GM10847 (cell line): ENCODE measurements around the gene CYB5D1.

Source experiments
- POLR2A ChIP-seq: IDR thresholded peaks from 2 replicates; pipeline ENCODE4 v1.6.1; 2011; ENCODE audit not compliant: insufficient read length; ENCODE audit errors: extremely low read depth

CYB5D1 gene

GRCh38 chr17:7856811-7857712 is 741 bp upstream of the CYB5D1 start, which contains the start of gene NAA38:
TSS of gene NAA38 (minus strand) at chr17:7857559. CDS start at chr17:7857463, 96 bp downstream.
- peak; percentile 29 for TF ChIP-seq POLR2A

DNA sequence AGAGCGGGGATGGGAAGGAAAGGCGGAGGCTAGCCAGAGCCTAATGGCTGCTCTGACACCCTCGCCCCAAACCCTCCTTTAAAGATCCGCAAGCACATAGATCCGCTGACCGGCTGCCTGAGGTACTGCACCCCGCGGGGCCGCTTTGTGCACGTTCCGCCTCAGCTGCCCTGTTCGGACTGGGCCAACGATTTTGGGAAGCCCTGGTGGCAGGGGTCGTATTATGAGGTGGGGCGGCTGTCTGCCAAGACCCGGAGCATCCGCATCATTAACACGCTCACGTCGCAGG is 663 bp downstream of the CYB5D1 start:
- no peak for TF ChIP-seq POLR2A

DNA sequence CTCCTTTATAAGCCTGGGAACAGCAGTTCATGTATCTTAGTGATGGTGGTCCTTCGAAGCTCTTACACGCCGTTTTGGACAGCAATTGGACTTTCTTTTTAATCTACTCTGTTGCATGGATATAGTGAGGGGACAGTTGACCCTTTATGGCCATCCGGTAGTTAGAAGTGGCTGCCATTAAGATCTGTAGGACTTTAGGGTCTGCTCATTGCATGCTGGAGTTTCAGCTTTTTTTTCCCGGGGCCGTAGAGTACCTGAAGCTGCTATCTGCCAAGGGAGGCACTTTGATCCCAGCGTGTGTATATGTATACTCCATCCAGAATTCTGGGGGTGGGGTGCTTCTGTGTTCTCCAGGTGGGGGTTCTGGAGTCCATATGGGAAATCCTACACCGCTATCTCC is 1.2 kb downstream of the CYB5D1 start:
- TF ChIP-seq POLR2A: no peak

DNA sequence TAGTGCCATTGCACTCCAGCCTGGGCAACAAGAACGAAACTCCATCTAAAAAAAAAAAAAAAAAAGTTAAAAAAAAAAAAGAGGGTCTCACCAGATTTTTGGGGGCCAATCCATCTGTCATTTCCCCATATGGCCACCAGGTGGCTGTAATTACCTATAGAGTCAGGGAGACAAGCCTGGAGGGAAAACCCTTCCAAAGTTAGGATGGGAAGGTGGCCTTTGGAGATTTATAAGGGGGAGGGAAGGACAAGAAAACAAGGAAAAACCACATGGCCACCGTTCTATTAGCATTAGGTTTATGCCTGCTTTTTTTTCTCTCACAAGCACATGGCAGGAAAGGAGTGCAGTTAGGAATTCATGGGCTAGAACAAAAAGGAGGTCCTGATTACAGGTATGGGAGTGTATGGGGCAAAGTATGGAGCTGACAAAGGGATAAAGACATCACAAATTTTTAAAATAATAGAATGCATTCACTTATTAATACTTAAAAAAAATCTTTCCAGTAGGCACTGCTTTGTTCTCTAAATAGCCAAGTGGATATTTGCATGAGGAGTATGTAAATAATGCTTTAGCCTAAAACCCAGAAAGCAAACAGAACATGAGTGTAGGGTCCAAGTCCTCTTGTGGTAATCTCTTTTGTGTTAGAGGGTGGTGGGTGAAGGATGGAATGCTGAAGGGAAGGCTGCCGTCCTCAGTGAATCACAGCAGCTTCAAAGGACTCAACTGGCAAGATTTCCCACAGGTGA is 5.1 kb downstream of the CYB5D1 start:
- no peak for TF ChIP-seq POLR2A

DNA sequence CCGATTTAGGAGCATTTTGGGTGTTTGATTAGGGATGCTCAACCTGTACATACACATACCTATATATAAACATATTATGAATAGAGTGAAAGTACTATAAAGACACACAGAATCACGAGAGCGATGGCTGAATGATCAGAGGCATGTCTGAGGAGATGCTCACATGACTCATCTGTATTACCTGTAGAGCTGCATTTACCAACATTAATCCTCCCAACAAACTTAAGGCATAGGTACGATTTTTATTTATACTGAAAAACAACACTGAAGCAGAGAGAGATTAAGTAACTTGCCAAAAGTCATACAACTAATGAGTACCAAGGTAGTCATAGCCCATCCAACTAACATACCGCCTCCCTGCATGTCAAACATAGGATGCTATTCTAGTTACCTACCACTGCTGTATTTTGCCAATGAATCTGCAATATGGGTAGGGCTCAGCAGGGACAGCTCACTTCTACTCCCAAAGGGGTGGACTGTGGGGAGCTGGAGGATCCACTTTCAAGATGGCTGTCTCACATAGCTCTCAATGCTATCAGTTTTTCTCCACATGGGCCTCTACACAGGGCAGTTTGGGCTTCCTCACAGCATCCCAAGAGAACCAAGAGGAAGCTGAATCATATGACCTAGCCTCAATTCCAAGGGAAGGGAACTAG is 7.3 kb downstream of the CYB5D1 start:
- no peak for TF ChIP-seq POLR2A

DNA sequence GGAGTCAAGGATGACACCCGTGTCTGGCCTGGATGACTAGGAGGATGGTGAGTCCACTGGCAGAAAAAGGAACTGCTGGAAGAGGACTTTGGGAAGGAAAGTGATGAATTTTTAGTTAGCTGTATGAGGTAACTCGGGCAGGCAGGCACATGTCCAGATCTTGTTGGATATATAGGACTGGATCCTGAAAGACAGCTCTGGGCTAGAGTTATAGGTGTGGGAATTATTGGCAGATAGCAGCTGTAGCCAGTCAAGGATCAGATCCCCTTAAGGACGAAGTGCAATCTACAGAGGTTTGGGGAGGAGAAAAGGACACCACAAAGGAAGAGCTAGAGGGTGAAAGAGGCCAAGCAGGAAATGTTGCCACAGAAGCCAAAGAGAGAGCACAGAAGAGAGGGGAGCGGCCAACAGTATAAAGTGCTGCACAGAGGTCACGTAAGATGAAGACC is 10.1 kb downstream of the CYB5D1 start:
- no peak for TF ChIP-seq POLR2A

DNA sequence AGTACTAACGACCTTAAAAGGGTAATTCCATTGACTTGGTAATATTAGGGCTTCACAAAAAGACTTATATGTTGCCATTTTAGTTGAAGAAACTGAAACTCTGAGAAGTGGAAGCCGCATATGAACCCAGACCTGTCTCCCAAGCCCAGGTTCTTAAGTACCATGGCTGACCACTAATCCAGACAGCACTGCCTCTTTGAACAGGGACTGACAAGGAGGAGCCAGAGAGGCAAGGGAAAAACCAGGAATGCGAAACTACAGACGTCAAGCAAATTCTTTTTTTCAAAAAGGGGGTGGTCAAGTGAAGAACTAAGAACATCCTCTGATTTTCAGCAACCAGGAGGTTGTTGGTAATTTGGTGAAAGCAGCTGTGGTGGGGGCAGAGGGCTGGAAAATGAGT is 15.2 kb downstream of the CYB5D1 start:
- TF ChIP-seq POLR2A: no peak

GRCh38 chr17:7875804-7876370 is 18.1 kb downstream of the CYB5D1 start:
- no peak for TF ChIP-seq POLR2A

- no peak for TF ChIP-seq POLR2A
Observed at GRCh38 chr17:7878234-7878633, 20.4 kb downstream of the CYB5D1 start.

DNA sequence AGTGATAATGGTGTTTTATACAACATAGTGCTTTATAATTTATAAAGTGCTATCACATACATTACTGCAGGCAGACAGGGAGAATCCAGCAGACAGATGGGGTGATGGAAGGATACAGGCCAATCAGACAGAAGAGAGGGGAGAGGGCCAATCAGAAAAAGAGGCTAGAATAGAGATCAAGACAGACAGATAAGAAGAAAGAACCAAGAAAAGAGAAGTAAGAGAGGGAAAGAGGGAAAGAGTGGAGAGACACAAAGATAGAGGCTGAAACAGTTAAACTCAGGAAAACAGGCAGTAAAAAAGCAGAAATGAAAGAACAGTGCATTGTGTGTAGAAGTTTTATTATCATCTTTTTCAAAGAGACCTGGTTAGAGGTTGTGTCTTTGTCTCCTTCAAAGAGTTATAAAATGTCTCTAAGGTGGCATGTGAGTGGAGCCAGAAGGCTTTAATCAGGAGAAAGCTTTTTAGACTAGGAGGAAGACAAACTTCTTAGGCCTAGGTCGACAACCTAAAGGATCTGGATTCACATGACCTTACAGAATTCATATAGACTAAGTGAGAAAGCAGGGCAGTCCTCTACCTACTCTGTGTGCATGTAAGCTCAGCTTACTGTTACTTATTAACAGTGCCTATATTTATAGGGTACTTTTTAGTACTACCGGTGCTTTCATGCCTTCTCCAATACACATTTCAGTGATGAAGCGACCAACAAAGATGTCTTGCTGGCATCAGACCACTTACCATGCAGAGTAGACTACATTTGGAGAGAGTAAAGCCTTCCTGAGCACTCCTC is 22.5 kb downstream of the CYB5D1 start:
- no peak for TF ChIP-seq POLR2A

- TF ChIP-seq POLR2A: no peak
Observed at GRCh38 chr17:7881276-7882054, 23.7 kb downstream of the CYB5D1 start.

DNA sequence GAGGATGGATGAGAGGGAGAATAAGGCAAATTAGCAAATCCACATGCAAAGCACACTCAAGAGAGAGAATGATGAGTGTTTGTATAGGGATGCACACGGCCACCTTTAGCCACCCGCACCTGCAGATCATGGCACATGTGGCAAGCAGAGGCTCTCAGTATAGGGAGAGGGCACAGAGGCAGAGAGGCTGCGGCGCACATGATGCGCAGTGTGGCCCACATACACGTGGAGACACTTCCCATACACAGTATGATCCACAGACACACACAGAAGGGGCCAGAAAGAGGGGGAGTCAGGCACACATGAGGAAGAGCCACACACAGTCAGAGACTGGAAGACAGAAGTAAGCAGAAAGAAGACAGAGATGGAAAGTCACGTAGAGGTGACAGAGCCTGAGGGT is 24.3 kb downstream of the CYB5D1 start:
- no peak for TF ChIP-seq POLR2A

DNA sequence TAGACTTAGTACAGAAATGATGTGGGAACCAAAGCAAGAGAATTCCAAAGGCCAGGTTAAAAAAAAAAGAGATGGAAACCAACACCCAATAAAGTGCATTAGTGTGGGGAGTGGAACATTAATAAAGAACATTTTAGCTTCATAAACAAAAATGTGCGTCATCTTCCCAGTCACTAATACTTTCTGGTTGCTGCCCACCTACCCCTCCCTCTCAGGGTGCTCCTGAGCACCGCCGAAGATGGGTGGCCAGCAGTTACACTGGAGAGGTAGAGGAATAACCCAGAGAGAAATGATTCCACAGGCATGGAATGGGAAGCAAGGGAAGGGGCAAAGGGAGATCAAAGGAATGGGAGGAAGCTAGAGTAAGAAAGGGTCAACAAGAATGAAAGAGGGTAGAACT is 24.8 kb downstream of the CYB5D1 start:
- no peak for TF ChIP-seq POLR2A
